Breast epithelium (tissue), 4 donors: ENCODE results near the gene GNG12. TPM values are rescaled to one million over a fixed set of nuclear protein-coding genes. Genes with fewer than 3 reads are reported as not detected.

Experiments
- DNase-seq, 2 donors: peaks; one replicate each; pipeline ENCODE4 v3.0.0-alpha.2; 2019; ENCODE audit warnings: low spot score in 2 of 2
- H3K27ac ChIP-seq, 2 donors: fragments of 200-600 bp; sonication (generic) in 1 of 2; one replicate each; pipeline ENCODE4 v1.5.1; 2016 to 2019; ENCODE audit warnings: mild to moderate bottlenecking in 1 of 2
- H3K27me3 ChIP-seq, 2 donors: fragments of 200-600 bp; sonication (generic) in 1 of 2; one replicate each; pipeline versions ENCODE4 v1.5.1 to v1.6.0; 2017 to 2019; ENCODE audit warnings: control low read depth in 1 of 2, mild to moderate bottlenecking in 1 of 2
- H3K36me3 ChIP-seq: fragments of 200-600 bp; one replicate; pipeline ENCODE4 v1.5.1; 2019
- H3K4me1 ChIP-seq, 2 donors: fragments of 200-600 bp; sonication (generic); one replicate each; pipeline ENCODE4 v1.5.1; 2016 to 2019; ENCODE audit warnings: control low read depth in 1 of 2
- H3K4me3 ChIP-seq, 3 donors: fragments of 200-600 bp; sonication (generic); 1 replicate in 2 of 3; 2 replicates in 1 of 3; pipeline ENCODE4 v1.5.1; 2016 to 2019; ENCODE audit warnings: mild to moderate bottlenecking in 3 of 3, moderate library complexity in 2 of 3
- H3K9me3 ChIP-seq, 2 donors: fragments of 200-600 bp; sonication (generic) in 1 of 2; one replicate each; pipeline ENCODE4 v1.5.1; 2016 to 2019; ENCODE audit warnings: control low read depth in 1 of 2
- POLR2A ChIP-seq: fragments of 450-650 bp; IDR thresholded peaks from one replicate; pipeline ENCODE4 v1.6.1; 2016; ENCODE audit warnings: antibody characterized with exemption, mild to moderate bottlenecking, moderate library complexity
- POLR2AphosphoS5 ChIP-seq, 3 donors: sonication (generic); formaldehyde crosslinking; IDR thresholded peaks; one replicate each; pipeline ENCODE4 v1.6.1; 2017; ENCODE audit warnings: antibody characterized with exemption in 3 of 3
- intact Hi-C: fragments of 100-400 bp; cut with DNase I; formaldehyde crosslinking; loops from one replicate; pipeline ENCODE4 v1.15.1; 2023; ENCODE audit warnings: low total_unique reads
- total RNA-seq, 3 donors: library from RNA; depleted of rRNA; stranded (reverse); fragments of >200 nt; gene quantifications; one replicate each; pipeline ENCODE4 v1.1.0, GENCODE V29; 2016
- TF ChIP-seq, protein P1 (sequence below), 3 donors: fragments of 450-650 bp; IDR thresholded peaks; one replicate each; pipeline ENCODE4 v1.5.1; 2016 to 2017; ENCODE audit warnings: antibody characterized with exemption in 3 of 3, mild to moderate bottlenecking in 3 of 3, moderate library complexity in 3 of 3

GNG12 gene
- total RNA-seq, 3 donors from 2014 or later = 82.1 to 100 (median 87.5) TPM

DNA sequence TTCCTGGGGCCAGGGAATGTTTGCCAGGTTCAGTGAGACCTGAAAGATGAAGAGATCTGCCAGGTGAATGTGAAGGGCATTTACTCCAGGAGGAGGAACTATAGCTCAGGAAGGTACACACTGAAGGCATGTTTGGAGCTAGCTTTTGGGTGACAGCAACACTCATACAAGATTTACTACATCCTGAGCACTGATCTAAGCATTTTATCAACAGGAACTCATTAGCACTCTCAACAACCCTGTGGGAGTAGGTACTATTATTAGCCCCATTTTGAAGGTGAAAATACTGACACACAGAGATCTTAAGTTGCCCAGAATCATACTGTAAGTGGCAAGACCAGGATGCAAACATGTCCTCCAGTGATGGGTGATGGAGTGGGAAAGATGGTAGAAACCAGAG lies 141.6 kb downstream of the GNG12 start:
- no peak for DNase-seq
- H3K27me3 ChIP-seq = no peaks in the 10 kb centered on the region
- H3K4me3 ChIP-seq = no peak overlapping the region
- TF ChIP-seq POLR2A (no peak), POLR2AphosphoS5 (IDR thresholded peaks at IDR 0.05) (no peak)
- TF ChIP-seq, protein P1, sequence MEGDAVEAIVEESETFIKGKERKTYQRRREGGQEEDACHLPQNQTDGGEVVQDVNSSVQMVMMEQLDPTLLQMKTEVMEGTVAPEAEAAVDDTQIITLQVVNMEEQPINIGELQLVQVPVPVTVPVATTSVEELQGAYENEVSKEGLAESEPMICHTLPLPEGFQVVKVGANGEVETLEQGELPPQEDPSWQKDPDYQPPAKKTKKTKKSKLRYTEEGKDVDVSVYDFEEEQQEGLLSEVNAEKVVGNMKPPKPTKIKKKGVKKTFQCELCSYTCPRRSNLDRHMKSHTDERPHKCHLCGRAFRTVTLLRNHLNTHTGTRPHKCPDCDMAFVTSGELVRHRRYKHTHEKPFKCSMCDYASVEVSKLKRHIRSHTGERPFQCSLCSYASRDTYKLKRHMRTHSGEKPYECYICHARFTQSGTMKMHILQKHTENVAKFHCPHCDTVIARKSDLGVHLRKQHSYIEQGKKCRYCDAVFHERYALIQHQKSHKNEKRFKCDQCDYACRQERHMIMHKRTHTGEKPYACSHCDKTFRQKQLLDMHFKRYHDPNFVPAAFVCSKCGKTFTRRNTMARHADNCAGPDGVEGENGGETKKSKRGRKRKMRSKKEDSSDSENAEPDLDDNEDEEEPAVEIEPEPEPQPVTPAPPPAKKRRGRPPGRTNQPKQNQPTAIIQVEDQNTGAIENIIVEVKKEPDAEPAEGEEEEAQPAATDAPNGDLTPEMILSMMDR (IDR thresholded peaks at IDR 0.05) = no peak
- H3K4me1 ChIP-seq = peaks cover 0 to 4% of the 10 kb centered on the region in 2 donors
- no peak overlapping the region for H3K27ac ChIP-seq
- H3K36me3 ChIP-seq = no peaks in the 10 kb centered on the region
- intact Hi-C loops = no loop called here
- H3K9me3 ChIP-seq = no peaks in the 10 kb centered on the region

DNA sequence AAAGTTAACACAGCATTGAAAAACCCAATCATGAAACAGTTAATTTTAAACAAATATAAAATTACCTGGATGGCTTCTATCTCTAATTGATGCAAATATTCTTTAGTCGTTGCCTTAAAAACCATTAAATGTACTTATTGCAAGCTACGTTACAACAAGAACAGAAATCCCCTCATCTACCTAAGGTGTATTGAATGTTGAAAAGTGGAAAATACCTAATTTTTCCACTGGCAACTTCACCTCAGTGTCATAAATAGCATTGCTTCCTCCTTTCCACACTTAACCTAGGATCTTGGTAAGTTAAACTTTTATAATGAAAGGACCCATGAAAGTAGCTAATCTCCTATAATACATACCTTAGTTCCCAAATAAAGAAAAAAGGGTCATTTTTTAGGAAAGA lies 142.9 kb downstream of the GNG12 start:
- TF ChIP-seq POLR2A = no peak
- TF ChIP-seq, protein P1 (IDR thresholded peaks at IDR 0.05) = no peak
- TF ChIP-seq POLR2AphosphoS5 (IDR thresholded peaks at IDR 0.05) = no peak
- Histone ChIP-seq H3K36me3 (no peaks in the 10 kb centered on the region), H3K27me3 (no peaks in the 10 kb centered on the region), H3K4me1 (peaks cover 0 to 4% of the 10 kb centered on the region in 2 donors), H3K9me3 (no peaks in the 10 kb centered on the region), H3K4me3 (no peak overlapping the region), H3K27ac (no peak overlapping the region)
- intact Hi-C loops = no loop called here
- no peak for DNase-seq

DNA sequence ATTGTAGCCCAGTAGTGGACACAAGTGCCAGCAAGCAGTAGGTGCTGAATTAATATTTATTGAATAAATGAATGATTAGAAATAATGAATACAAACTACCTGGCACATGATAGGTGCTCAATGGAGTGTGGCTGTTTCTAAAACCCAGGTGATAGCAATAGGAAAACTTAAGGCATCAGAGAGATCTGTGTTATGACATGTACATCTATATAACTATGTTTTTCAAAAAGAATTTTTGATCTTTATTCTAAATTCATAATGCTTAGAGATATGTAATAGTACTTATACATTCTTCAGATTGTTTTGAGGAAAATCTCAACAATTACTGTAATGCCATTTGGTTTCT lies 143.3 kb downstream of the GNG12 start:
- no peaks in the 10 kb centered on the region for H3K9me3 ChIP-seq
- no peak overlapping the region for H3K4me3 ChIP-seq
- H3K36me3 ChIP-seq = no peaks in the 10 kb centered on the region
- H3K4me1 ChIP-seq = peaks cover 0 to 4% of the 10 kb centered on the region in 2 donors
- intact Hi-C loops = no loop called here
- DNase-seq = no peak
- H3K27me3 ChIP-seq = no peaks in the 10 kb centered on the region
- H3K27ac ChIP-seq = no peak overlapping the region
- TF ChIP-seq POLR2A (no peak), POLR2AphosphoS5 (IDR thresholded peaks at IDR 0.05) (no peak)
- TF ChIP-seq, protein P1 (IDR thresholded peaks at IDR 0.05) = no peak

DNA sequence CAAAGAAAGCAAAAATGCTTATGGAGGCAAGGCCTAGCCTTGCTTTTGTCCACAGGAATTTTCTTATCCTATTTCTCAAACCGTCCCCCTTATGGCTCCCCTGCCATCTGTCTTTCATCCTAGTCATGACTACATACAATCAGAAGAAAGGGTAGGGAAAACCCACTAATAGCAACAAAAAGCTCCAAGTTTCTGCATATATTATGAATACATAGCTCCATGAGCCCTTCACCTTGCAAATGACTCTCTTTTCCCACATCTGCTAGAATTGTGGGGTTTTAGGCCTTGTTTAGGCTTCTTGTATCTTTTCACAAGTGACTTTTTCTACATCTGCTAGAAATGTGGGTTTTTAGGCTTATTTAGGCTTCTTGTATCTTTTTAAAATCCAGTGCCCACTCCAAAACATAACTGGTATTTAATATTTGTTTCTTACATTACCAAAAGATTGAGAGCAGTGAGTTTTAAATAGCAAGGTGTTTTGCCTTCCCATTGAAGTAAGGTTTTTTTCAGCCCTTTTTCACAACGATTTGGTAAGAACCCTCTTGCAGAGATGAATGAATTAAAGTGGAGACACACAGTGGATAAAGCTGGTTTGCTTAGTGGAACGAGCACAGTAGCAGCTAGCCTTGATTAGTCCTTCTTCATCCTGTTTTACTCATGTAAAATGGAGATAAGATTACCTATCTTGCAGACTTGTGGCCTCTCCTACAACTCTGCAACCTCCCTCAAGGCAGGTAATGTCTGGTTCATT lies 143.8 kb downstream of the GNG12 start:
- no peaks in the 10 kb centered on the region for H3K27me3 ChIP-seq
- intact Hi-C loops = loop anchor here (5.0 kb wide), 1 partner anchor 53 kb away; no protein-coding TSS in a partner anchor
- H3K4me1 ChIP-seq = peaks cover under 1 to 4% of the 10 kb centered on the region in 2 donors
- no peak for DNase-seq
- H3K9me3 ChIP-seq = no peaks in the 10 kb centered on the region
- no peak overlapping the region for H3K4me3 ChIP-seq
- no peak for TF ChIP-seq POLR2A
- no peak overlapping the region for H3K27ac ChIP-seq
- H3K36me3 ChIP-seq = no peaks in the 10 kb centered on the region

DNA sequence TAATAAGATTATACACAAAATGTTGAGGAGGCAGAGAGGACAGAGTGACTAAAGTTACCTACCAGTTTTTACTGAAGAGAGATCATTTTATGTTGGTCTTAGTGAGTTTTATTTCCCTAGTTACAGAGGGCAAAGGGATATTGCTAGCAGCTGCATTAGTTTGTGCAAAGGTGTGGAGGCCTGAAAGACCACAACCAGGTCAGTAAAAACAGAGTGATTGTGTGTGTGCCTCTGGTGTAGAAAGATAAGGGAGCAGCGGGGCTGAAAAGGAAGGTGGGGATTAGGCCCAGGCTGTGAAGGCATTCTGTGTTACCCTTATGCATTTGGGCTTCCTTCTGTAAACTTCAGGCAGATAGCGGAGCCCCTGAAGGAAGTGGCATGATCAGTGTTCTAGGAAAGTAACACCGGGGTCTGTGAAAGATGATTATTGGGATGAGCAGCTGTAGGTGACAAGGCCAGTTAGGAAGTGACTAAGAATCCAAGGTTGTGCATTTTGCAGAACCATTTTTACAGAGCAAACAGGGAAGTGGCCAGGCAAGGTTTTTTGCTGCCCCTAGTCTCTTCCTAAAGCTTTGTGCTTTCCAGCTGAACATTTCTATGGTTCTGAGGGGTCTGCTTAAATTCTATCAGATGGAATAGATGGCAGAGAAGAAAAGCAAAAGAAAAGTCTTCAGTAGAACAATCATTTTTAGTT lies 144.6 kb downstream of the GNG12 start:
- intact Hi-C loops = loop anchor here (5.0 kb wide), 1 partner anchor 54 kb away; no protein-coding TSS in a partner anchor
- H3K36me3 ChIP-seq = no peaks in the 10 kb centered on the region
- no peak for DNase-seq
- no peaks in the 10 kb centered on the region for H3K27me3 ChIP-seq
- H3K4me1 ChIP-seq = peaks cover 4 to 5% of the 10 kb centered on the region in 2 donors
- no peak overlapping the region for H3K4me3 ChIP-seq
- no peaks in the 10 kb centered on the region for H3K9me3 ChIP-seq
- TF ChIP-seq, protein P1 (IDR thresholded peaks at IDR 0.05) = no peak
- no peak for TF ChIP-seq POLR2A
- TF ChIP-seq POLR2AphosphoS5 (IDR thresholded peaks at IDR 0.05) = no peak
- peak overlapping the region in 1 of 2 donors; percentile 21 for H3K27ac ChIP-seq
